MCF 10A (cell line): Measurements from ENCODE around the gene TBRG1. TPM values are rescaled to one million over a fixed set of nuclear protein-coding genes. Genes with fewer than 3 reads are reported as not detected.

Source experiments
- BruUV-seq: library from RNA; stranded (reverse); fragments of 400-500 nt; replicated peaks from 2 replicates; lab custom pipeline; 2021; lab: Mats Ljungman, UMichigan
- CTCF ChIA-PET: fragments of 300-600 bp; sonication (Branson Sonifier 250); formaldehyde crosslinking; extraction: SDS; loops from one replicate; lab custom pipeline; 2021; ENCODE audit warnings: antibody characterized with exemption, inconsistent platforms; lab: Yijun Ruan, JAX
- POLR2A ChIA-PET: fragments of 300-600, 350-650 bp; sonication (Branson Sonifier 250); formaldehyde crosslinking; extraction: SDS; loops from one replicate; lab custom pipeline; 2020; ENCODE audit warnings: antibody characterized with exemption, inconsistent platforms; lab: Yijun Ruan, JAX
- DNase-seq: peaks from one replicate; pipeline ENCODE4 v3.0.0-alpha.2; 2018; ENCODE audit not compliant: unreplicated experiment
- H3K27ac Mint-ChIP-seq: one replicate; pipeline ENCODE4 v1.8.0; 2022; ENCODE audit warnings: mild to moderate bottlenecking, low read depth, mixed read lengths; ENCODE audit not compliant: unreplicated experiment
- H3K27me3 Mint-ChIP-seq: one replicate; pipeline ENCODE4 v1.8.0; 2022; ENCODE audit warnings: mixed read lengths; ENCODE audit not compliant: insufficient read depth, unreplicated experiment
- H3K36me3 Mint-ChIP-seq: one replicate; pipeline ENCODE4 v1.8.0; 2022; ENCODE audit warnings: mild to moderate bottlenecking, moderate library complexity, mixed read lengths; ENCODE audit not compliant: insufficient read depth, unreplicated experiment
- H3K4me1 Mint-ChIP-seq: one replicate; pipeline ENCODE4 v1.8.0; 2022; ENCODE audit warnings: mixed read lengths; ENCODE audit not compliant: insufficient read depth, unreplicated experiment
- H3K4me3 Mint-ChIP-seq: one replicate; pipeline ENCODE4 v1.8.0; 2022; ENCODE audit warnings: mild to moderate bottlenecking, moderate library complexity, mixed read lengths; ENCODE audit not compliant: unreplicated experiment
- H3K9me3 Mint-ChIP-seq: one replicate; pipeline ENCODE4 v1.8.0; 2022; ENCODE audit warnings: mixed read lengths; ENCODE audit not compliant: unreplicated experiment
- intact Hi-C: fragments of 100-400 bp; cut with micrococcal nuclease; formaldehyde crosslinking; loops from 2 replicates; pipeline ENCODE4 v1.14.1; 2022
- total RNA-seq: library from RNA; stranded (reverse); gene quantifications from 2 replicates; pipeline ENCODE4 v1.2.3, GENCODE V29; 2022
- TF ChIP-seq, protein P1 (sequence below): fragments of 200-600 bp; IDR thresholded peaks from one replicate; pipeline ENCODE4 v1.8.0; 2022; ENCODE audit warnings: antibody characterized with exemption, mild to moderate bottlenecking; ENCODE audit not compliant: unreplicated experiment

TBRG1 gene
- total RNA-seq, 1 experiment from 2014 or later = 54.0 TPM

- intact Hi-C loops = loop anchor here (10.0 kb wide), 1 partner anchor 517 kb away; no protein-coding TSS in a partner anchor
- CTCF ChIA-PET = interaction anchor here (6.2 kb wide), 1 partner anchor 167 kb away, joined by 87 read pairs; no protein-coding TSS in a partner anchor
Observed at GRCh38 chr11:124581817-124582216, 40.8 kb upstream of the TBRG1 start.

GRCh38 chr11:124582565-124582964 is 40.1 kb upstream of the TBRG1 start:
- Mint-ChIP-seq H3K27me3 (peaks cover 73% of the 10 kb centered on the region), H3K4me1 (no peaks in the 10 kb centered on the region), H3K36me3 (no peaks in the 10 kb centered on the region), H3K9me3 (no peaks in the 10 kb centered on the region), H3K27ac (no peak overlapping the region), H3K4me3 (no peak overlapping the region)
- BruUV-seq = no TSS peak
- TF ChIP-seq, protein P1, sequence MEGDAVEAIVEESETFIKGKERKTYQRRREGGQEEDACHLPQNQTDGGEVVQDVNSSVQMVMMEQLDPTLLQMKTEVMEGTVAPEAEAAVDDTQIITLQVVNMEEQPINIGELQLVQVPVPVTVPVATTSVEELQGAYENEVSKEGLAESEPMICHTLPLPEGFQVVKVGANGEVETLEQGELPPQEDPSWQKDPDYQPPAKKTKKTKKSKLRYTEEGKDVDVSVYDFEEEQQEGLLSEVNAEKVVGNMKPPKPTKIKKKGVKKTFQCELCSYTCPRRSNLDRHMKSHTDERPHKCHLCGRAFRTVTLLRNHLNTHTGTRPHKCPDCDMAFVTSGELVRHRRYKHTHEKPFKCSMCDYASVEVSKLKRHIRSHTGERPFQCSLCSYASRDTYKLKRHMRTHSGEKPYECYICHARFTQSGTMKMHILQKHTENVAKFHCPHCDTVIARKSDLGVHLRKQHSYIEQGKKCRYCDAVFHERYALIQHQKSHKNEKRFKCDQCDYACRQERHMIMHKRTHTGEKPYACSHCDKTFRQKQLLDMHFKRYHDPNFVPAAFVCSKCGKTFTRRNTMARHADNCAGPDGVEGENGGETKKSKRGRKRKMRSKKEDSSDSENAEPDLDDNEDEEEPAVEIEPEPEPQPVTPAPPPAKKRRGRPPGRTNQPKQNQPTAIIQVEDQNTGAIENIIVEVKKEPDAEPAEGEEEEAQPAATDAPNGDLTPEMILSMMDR = no peak
- POLR2A ChIA-PET = no interaction called here
- intact Hi-C loops = loop anchor here (10.0 kb wide), 1 partner anchor 518 kb away; no protein-coding TSS in a partner anchor
- CTCF ChIA-PET = interaction anchor here (0.6 to 6.2 kb wide), 4 partner anchors 168 to 1550 kb away, joined by 3 to 87 read pairs (median 4); no protein-coding TSS in a partner anchor
- no peak for DNase-seq

More at GRCh38 chr11:124581817-124582216, 40.8 kb upstream of the TBRG1 start:
- no peak overlapping the region for H3K27ac Mint-ChIP-seq
- H3K27me3 Mint-ChIP-seq = peaks cover 73% of the 10 kb centered on the region
- H3K36me3 Mint-ChIP-seq = no peaks in the 10 kb centered on the region
- POLR2A ChIA-PET = no interaction called here
- no peaks in the 10 kb centered on the region for H3K9me3 Mint-ChIP-seq
- no peaks in the 10 kb centered on the region for H3K4me1 Mint-ChIP-seq
- H3K4me3 Mint-ChIP-seq = no peak overlapping the region
- DNase-seq = no peak
- no TSS peak for BruUV-seq
- TF ChIP-seq, protein P1 = no peak

DNA sequence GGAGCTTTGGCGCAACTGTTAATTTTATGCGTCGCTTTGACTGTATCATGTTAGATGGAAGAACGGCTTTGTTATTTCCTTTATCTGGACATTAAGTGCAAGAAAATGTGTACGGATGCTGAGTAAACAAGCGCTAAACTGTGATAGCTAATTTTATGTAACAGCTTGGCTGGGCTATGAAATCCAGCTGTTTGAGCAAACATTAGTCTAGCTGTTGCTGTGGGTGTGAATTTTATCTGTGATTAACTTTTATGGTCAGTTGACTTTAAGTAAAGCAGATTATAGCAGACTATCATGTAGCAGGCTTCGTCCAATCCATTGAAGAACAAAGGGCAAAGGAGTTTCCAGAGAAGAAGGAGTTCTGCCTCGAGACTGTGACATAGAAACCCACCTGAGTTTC is 38.9 kb upstream of the TBRG1 start:
- H3K4me3 Mint-ChIP-seq = no peak overlapping the region
- no peaks in the 10 kb centered on the region for H3K9me3 Mint-ChIP-seq
- no peaks in the 10 kb centered on the region for H3K36me3 Mint-ChIP-seq
- TF ChIP-seq, protein P1 = no peak
- intact Hi-C loops = loop anchor here (10.0 kb wide), 1 partner anchor 519 kb away; no protein-coding TSS in a partner anchor
- ChIA-PET CTCF (interaction anchor here (0.5 to 6.2 kb wide), 6 partner anchors 11 to 182 kb away, joined by 3 to 87 read pairs (median 4); no protein-coding TSS in a partner anchor), POLR2A (no interaction called here)
- BruUV-seq = no TSS peak
- no peaks in the 10 kb centered on the region for H3K4me1 Mint-ChIP-seq
- H3K27ac Mint-ChIP-seq = no peak overlapping the region
- peaks cover 70% of the 10 kb centered on the region for H3K27me3 Mint-ChIP-seq
- DNase-seq = no peak

DNA sequence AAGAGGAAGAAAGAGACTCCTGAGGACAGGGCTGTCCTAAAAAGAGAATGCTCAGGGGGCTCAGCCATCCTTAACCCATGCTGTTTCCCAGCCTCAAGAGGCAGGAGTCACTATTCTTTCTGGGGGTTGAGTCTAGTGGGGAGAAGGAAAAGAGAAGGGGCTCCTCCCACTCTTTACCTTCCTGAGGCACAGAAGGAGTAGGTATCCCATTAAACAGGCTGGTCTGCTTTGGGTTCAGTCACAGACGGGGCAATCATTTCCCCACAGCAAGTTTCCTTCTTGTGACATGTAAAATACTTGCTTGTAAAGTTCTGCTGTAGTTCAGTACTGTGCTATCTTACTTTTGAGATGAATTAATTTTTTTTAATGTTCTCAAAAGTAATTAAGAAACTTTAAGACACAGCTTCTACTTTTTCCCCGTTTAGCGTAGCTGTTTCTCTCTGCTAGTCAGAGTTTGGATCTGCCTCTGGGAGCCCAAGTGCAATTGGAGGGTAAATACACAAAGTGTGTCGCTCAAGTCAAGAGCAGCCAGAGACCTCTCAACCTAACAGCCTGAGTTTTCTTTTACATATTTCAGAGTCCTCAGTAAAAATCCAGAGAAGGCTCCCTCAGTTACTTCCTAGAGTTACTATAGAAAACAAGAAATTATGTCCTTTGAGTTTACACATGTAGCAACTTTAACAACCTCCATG is 37.8 kb upstream of the TBRG1 start:
- no peaks in the 10 kb centered on the region for H3K36me3 Mint-ChIP-seq
- POLR2A ChIA-PET = no interaction called here
- intact Hi-C loops = loop anchor here (10.0 kb wide), 1 partner anchor 520 kb away; no protein-coding TSS in a partner anchor
- no TSS peak for BruUV-seq
- no peak overlapping the region for H3K27ac Mint-ChIP-seq
- no peak for DNase-seq
- TF ChIP-seq, protein P1 = no peak
- CTCF ChIA-PET = interaction anchor here (0.6 to 6.2 kb wide), 20 partner anchors 8 to 1620 kb away, joined by 3 to 87 read pairs (median 5); partner anchors contain the start of gene OR8B4
- no peak overlapping the region for H3K4me3 Mint-ChIP-seq
- H3K9me3 Mint-ChIP-seq = no peaks in the 10 kb centered on the region
- no peaks in the 10 kb centered on the region for H3K4me1 Mint-ChIP-seq
- peaks cover 76% of the 10 kb centered on the region for H3K27me3 Mint-ChIP-seq
